Tibial nerve (tissue), 3 donors: ENCODE results near the gene PWP2.

Experiments used
- CTCF ChIP-seq, 5 experiments: fragments of 200-600 bp in 3 of 5; fragments of 450-650 bp in 2 of 5; sonication (generic) in 3 of 5; IDR thresholded peaks; one replicate each; pipeline ENCODE4 v1.5.1; 2016 to 2019; ENCODE audit warnings: antibody characterized with exemption in 5 of 5, mild to moderate bottlenecking in 3 of 5, moderate library complexity in 2 of 5
- POLR2A ChIP-seq, 2 donors: fragments of 450-650 bp; IDR thresholded peaks; one replicate each; pipeline ENCODE4 v1.6.1; 2017; ENCODE audit warnings: antibody characterized with exemption in 2 of 2, mild to moderate bottlenecking in 2 of 2, moderate library complexity in 2 of 2

- no peak for TF ChIP-seq CTCF (IDR thresholded peaks at IDR 0.05)
- TF ChIP-seq POLR2A (IDR thresholded peaks at IDR 0.05) = no peak
These were observed 24.4 kb upstream of the PWP2 start for GRCh38 chr21:44082648-44083440.
